ENCODE data around the gene PRUNE1.

The PRUNE1 gene

GRCh38 chr1:150994248-150994647 lies 14.0 kb upstream of the PRUNE1 start:
- Histone ChIP-seq H3K9me2 (replicated peaks; ENCODE audit: insufficient read depth, low read length) (no peaks in the 10 kb centered on the region), H3K9ac (ENCODE audit: low read length) (no peak overlapping the region), H3K4me1 (ENCODE audit: low read length) (peaks cover 5% of the 10 kb centered on the region), H3K27ac (ENCODE audit: low read length) (no peak overlapping the region), H3F3A (ENCODE audit: insufficient read depth, low read length) (no peaks in the 10 kb centered on the region), H3K4me2 (ENCODE audit: low read depth, low read length) (no peak overlapping the region), H3K79me2 (ENCODE audit: low read length) (no peaks in the 10 kb centered on the region), H3K27me3 (replicated peaks; ENCODE audit: insufficient read depth, low read length) (no peaks in the 10 kb centered on the region), H3K9me3 (replicated peaks; ENCODE audit: insufficient read depth, low read length) (no peaks in the 10 kb centered on the region), H3K4me3 (ENCODE audit: low read length) (no peak overlapping the region), H2AFZ (ENCODE audit: low read length) (no peak overlapping the region), H4K20me1 (ENCODE audit: insufficient read depth, low read length) (no peaks in the 10 kb centered on the region), H3K36me3 (replicated peaks; ENCODE audit: insufficient read depth, low read length) (no peaks in the 10 kb centered on the region)
- TF ChIP-seq CTCF (IDR thresholded peaks at IDR 0.05; ENCODE audit: low read length) (no peak), EZH2 (optimal IDR thresholded peaks at IDR 0.05; ENCODE audit: low read depth, low read length) (no peak), EZH2phosphoT487 (IDR thresholded peaks at IDR 0.05; ENCODE audit: low read length) (no peak)
- no peak for DNase-seq

- DNase-seq = peak; percentile 11
- Histone ChIP-seq H2AFZ (ENCODE audit: low read length) (peak overlapping the region; percentile 85), H3K9me3 (replicated peaks; ENCODE audit: insufficient read depth, low read length) (no peaks in the 10 kb centered on the region), H4K20me1 (ENCODE audit: insufficient read depth, low read length) (no peaks in the 10 kb centered on the region), H3K27ac (ENCODE audit: low read length) (no peak overlapping the region), H3K9me2 (replicated peaks; ENCODE audit: insufficient read depth, low read length) (no peaks in the 10 kb centered on the region), H3K9ac (ENCODE audit: low read length) (peak overlapping the region; percentile 21; the same call in 1 of the 2 replicates), H3K4me2 (ENCODE audit: low read depth, low read length) (peak overlapping the region; percentile 77), H3K36me3 (replicated peaks; ENCODE audit: insufficient read depth, low read length) (no peaks in the 10 kb centered on the region), H3K4me3 (ENCODE audit: low read length) (peak overlapping the region; percentile 43), H3K4me1 (ENCODE audit: low read length) (peaks cover 5% of the 10 kb centered on the region), H3K79me2 (ENCODE audit: low read length) (no peaks in the 10 kb centered on the region), H3K27me3 (replicated peaks; ENCODE audit: insufficient read depth, low read length) (no peaks in the 10 kb centered on the region), H3F3A (ENCODE audit: insufficient read depth, low read length) (no peaks in the 10 kb centered on the region)
- TF ChIP-seq EZH2 (optimal IDR thresholded peaks at IDR 0.05; ENCODE audit: low read depth, low read length) (no peak), CTCF (IDR thresholded peaks at IDR 0.05; ENCODE audit: low read length) (no peak), EZH2phosphoT487 (IDR thresholded peaks at IDR 0.05; ENCODE audit: low read length) (no peak)
These were observed 12.8 kb upstream of the PRUNE1 start for GRCh38 chr1:150995460-150995859.

- H3F3A ChIP-seq (ENCODE audit: insufficient read depth, low read length) = no peaks in the 10 kb centered on the region
- H3K4me2 ChIP-seq (ENCODE audit: low read depth, low read length) = peak overlapping the region; percentile 77
- DNase-seq = peak; percentile 31
- no peaks in the 10 kb centered on the region for H3K36me3 ChIP-seq (replicated peaks; ENCODE audit: insufficient read depth, low read length)
- no peaks in the 10 kb centered on the region for H3K9me2 ChIP-seq (replicated peaks; ENCODE audit: insufficient read depth, low read length)
- no peak overlapping the region for H3K27ac ChIP-seq (ENCODE audit: low read length)
- H3K9me3 ChIP-seq (replicated peaks; ENCODE audit: insufficient read depth, low read length) = no peaks in the 10 kb centered on the region
- H3K4me1 ChIP-seq (ENCODE audit: low read length) = peaks cover 5% of the 10 kb centered on the region
- no peaks in the 10 kb centered on the region for H3K79me2 ChIP-seq (ENCODE audit: low read length)
- H3K27me3 ChIP-seq (replicated peaks; ENCODE audit: insufficient read depth, low read length) = no peaks in the 10 kb centered on the region
- H3K4me3 ChIP-seq (ENCODE audit: low read length) = peak overlapping the region; percentile 43
- H2AFZ ChIP-seq (ENCODE audit: low read length) = peak overlapping the region; percentile 85
- TF ChIP-seq EZH2phosphoT487 (IDR thresholded peaks at IDR 0.05; ENCODE audit: low read length) (no peak), CTCF (IDR thresholded peaks at IDR 0.05; ENCODE audit: low read length) (peak; percentile 78), EZH2 (optimal IDR thresholded peaks at IDR 0.05; ENCODE audit: low read depth, low read length) (no peak)
- H3K9ac ChIP-seq (ENCODE audit: low read length) = peak overlapping the region; percentile 21; the same call in 1 of the 2 replicates
- no peaks in the 10 kb centered on the region for H4K20me1 ChIP-seq (ENCODE audit: insufficient read depth, low read length)
These were observed 12.4 kb upstream of the PRUNE1 start for GRCh38 chr1:150995896-150996295.
